ENCODE measurements around the gene TTBK2. TPM values are rescaled to one million over a fixed set of nuclear protein-coding genes. Genes with fewer than 3 reads are reported as not detected.

The TTBK2 gene
- total RNA-seq, 1 experiment from 2014 or later, result 10.6 TPM

DNA sequence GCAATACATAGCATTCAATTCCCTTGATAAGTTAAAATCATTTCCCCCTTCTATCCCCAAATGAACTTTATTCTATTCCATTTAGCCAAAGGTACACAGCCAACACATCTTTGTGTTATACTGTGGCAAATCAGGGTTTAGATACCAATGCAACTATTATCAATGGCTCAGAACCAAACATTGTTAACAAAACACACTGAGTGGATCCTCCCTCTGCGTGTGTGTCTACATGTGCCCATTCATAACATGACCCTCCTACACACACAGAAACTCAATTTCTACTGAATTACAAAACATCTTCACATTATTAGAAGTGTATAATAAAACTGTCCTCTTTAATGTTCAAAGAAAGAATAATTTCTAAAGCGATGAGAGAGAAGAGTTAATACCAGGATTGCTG lies 1.3 kb downstream of the TTBK2 start:
- H3K23me2 ChIP-seq (ENCODE audit: insufficient read length, low read depth, low read length, poor library complexity, severe bottlenecking), result peaks cover 4% of the 10 kb centered on the region
- H3K56ac ChIP-seq (ENCODE audit: insufficient read length, low read depth, low read length), result no peak overlapping the region
- no CpG with 5 or more reads among the region's 2 CpGs for WGBS (ENCODE audit: extremely low coverage, insufficient read length, low lambda C conversion rate)
- no peak overlapping the region for H2BK15ac ChIP-seq (ENCODE audit: low read depth, low read length)
- Mint-ChIP-seq H3K36me3 (ENCODE audit: insufficient read depth in 1 of 3, low read depth in 3 of 3) (no peaks in the 10 kb centered on the region), H3K4me3 (peak overlapping the region; percentile 93 to 95), H3K4me1 (peaks cover 14 to 19% of the 10 kb centered on the region in 2 experiments), H3K27ac (no peak overlapping the region), H3K27me3 (ENCODE audit: low read depth) (peaks cover 12% of the 10 kb centered on the region), H3K9me3 (no peaks in the 10 kb centered on the region)
- no peak overlapping the region for H2BK12ac ChIP-seq (ENCODE audit: insufficient read length, low read depth, low read length)
- DNase-seq, result no peak
- H4K5ac ChIP-seq (ENCODE audit: insufficient read length, low read depth, low read length), result no peak overlapping the region
- H4K20me1 ChIP-seq (ENCODE audit: control insufficient read depth, insufficient read depth, insufficient read length), result no peaks in the 10 kb centered on the region
- no peak overlapping the region for H3K18ac ChIP-seq (ENCODE audit: insufficient read length, low read depth, low read length)
- H4K91ac ChIP-seq (ENCODE audit: insufficient read length, low read depth, low read length), result no peak overlapping the region
- H2AK5ac ChIP-seq (ENCODE audit: insufficient read length, low read length), result no peak overlapping the region
- H3K9ac ChIP-seq (ENCODE audit: extremely low read depth, insufficient read length, low read length), result no peak overlapping the region
- TF ChIP-seq, protein P1, sequence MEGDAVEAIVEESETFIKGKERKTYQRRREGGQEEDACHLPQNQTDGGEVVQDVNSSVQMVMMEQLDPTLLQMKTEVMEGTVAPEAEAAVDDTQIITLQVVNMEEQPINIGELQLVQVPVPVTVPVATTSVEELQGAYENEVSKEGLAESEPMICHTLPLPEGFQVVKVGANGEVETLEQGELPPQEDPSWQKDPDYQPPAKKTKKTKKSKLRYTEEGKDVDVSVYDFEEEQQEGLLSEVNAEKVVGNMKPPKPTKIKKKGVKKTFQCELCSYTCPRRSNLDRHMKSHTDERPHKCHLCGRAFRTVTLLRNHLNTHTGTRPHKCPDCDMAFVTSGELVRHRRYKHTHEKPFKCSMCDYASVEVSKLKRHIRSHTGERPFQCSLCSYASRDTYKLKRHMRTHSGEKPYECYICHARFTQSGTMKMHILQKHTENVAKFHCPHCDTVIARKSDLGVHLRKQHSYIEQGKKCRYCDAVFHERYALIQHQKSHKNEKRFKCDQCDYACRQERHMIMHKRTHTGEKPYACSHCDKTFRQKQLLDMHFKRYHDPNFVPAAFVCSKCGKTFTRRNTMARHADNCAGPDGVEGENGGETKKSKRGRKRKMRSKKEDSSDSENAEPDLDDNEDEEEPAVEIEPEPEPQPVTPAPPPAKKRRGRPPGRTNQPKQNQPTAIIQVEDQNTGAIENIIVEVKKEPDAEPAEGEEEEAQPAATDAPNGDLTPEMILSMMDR (conservative IDR thresholded peaks at IDR 0.05), result no peak
- no peak overlapping the region for H4K8ac ChIP-seq (replicated peaks; ENCODE audit: insufficient read length, low read depth, low read length)
- H2BK20ac ChIP-seq (ENCODE audit: low read depth, low read length, poor library complexity, severe bottlenecking), result no peak overlapping the region
- H3K27me3 ChIP-seq (ENCODE audit: insufficient read depth, low read length), result no peaks in the 10 kb centered on the region
- no peak overlapping the region for H3K4ac ChIP-seq (ENCODE audit: low read depth, low read length)
- H3K9me3 ChIP-seq (ENCODE audit: control insufficient read depth, low read depth, low read length), result no peaks in the 10 kb centered on the region
- no peak overlapping the region for H3K23ac ChIP-seq (ENCODE audit: insufficient read length, low read depth, low read length)
- peak overlapping the region; percentile 86 for H3K4me2 ChIP-seq (ENCODE audit: insufficient read depth, insufficient read length, low read length)
- peaks cover under 1% of the 10 kb centered on the region; the same call in 1 of the 2 replicates for H3K79me2 ChIP-seq (ENCODE audit: insufficient read depth, low read length)
- no peak overlapping the region for H2BK5ac ChIP-seq (ENCODE audit: insufficient read length, low read length)
- H2BK120ac ChIP-seq (ENCODE audit: low read depth, low read length, poor library complexity, severe bottlenecking), result no peak overlapping the region
- H3T11ph ChIP-seq (ENCODE audit: low read length), result no peak overlapping the region
- H3K79me1 ChIP-seq (ENCODE audit: insufficient read depth, low read depth, low read length, poor library complexity, severe bottlenecking), result peaks cover 3% of the 10 kb centered on the region
- H3K14ac ChIP-seq (ENCODE audit: insufficient read depth, low read length), result no peak overlapping the region
- H3K4me1 ChIP-seq (ENCODE audit: insufficient read depth, low read length), result no peaks in the 10 kb centered on the region
- no peak overlapping the region for H2AFZ ChIP-seq (ENCODE audit: low read length)
- H3K27ac ChIP-seq (ENCODE audit: insufficient read length, low read depth, low read length), result no peak overlapping the region

All from H9 (cell line).